GM12873 (cell line): ENCODE results near the gene RREB1.

Source experiments
- TF ChIP-seq, protein P1 (sequence below): IDR thresholded peaks from 2 replicates; pipeline ENCODE4 v1.5.1; 2012; ENCODE audit warnings: low read depth, mild to moderate bottlenecking, moderate library complexity, low read length, control low read depth; ENCODE audit not compliant: insufficient read depth; ENCODE audit errors: missing control alignments

RREB1 gene

DNA sequence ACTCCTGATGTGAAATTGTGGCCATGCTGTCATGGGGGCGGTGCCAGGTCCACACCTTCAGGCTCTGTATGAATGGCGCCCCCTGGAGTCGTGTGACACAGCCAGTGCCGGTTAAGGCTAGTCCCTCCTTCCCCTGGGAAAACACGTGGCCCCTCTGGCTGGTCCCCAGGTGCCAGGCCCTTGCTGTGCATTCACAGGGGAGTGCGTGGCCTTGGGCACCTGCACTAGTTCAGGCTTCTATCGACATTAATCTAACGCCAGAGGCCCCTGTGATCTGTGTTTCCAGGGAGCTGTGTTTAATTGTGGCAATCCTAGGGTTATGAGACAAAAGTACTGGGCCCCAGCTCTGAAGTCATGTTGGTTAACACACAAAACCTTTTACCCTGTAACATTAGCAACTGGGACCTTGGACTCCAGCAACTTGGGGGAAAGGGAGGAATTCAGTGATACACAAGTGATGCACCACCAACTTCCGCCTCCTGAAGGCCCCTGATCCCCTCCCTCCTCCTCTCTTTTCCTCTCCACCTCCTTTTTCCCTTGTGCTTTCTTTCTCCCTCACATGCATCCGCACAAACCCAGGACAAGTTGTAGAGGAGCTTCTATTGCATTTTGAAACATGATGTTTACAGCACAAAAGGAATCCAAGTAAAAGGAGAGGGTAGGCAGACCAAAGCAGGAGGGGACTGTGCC, 131.3 kb downstream of the RREB1 start:
- TF ChIP-seq, protein P1, sequence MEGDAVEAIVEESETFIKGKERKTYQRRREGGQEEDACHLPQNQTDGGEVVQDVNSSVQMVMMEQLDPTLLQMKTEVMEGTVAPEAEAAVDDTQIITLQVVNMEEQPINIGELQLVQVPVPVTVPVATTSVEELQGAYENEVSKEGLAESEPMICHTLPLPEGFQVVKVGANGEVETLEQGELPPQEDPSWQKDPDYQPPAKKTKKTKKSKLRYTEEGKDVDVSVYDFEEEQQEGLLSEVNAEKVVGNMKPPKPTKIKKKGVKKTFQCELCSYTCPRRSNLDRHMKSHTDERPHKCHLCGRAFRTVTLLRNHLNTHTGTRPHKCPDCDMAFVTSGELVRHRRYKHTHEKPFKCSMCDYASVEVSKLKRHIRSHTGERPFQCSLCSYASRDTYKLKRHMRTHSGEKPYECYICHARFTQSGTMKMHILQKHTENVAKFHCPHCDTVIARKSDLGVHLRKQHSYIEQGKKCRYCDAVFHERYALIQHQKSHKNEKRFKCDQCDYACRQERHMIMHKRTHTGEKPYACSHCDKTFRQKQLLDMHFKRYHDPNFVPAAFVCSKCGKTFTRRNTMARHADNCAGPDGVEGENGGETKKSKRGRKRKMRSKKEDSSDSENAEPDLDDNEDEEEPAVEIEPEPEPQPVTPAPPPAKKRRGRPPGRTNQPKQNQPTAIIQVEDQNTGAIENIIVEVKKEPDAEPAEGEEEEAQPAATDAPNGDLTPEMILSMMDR, result peak; percentile 80

DNA sequence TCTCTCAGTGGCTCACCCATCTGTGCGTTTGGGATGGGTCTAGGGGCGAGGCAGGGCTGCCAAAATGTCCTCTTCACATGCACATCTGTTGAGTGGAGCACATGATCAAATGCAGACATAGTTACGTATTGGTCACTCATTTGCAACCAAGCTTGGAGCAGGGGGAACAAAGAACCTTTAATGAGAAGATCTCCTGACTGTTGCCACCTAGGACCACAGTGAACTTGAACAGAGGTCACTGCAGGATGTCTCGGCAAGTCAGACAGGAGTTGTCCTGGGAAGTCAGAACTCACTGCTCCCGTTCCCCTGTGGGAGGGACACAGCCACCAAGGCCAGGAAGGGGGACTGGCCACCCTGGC, 131.8 kb downstream of the RREB1 start:
- TF ChIP-seq, protein P1, result no peak

DNA sequence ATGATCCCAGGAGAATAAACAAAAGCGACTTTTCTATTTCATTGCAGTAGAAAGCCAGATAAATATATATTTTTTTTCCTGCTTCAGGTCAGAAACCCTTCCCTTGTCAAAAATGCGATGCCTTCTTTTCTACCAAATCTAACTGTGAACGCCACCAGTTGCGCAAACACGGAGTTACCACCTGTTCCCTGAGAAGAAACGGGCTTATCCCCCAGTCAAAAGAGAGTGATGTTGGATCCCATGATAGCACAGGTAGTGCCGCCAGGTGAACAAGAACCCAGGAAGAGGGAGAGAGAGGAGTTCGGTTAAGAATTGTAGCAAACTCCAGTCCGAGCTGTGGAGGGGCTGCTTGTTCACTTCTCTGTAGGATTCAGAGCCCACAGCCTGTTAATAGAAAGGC, 132.6 kb downstream of the RREB1 start:
- TF ChIP-seq, protein P1, result no peak

DNA sequence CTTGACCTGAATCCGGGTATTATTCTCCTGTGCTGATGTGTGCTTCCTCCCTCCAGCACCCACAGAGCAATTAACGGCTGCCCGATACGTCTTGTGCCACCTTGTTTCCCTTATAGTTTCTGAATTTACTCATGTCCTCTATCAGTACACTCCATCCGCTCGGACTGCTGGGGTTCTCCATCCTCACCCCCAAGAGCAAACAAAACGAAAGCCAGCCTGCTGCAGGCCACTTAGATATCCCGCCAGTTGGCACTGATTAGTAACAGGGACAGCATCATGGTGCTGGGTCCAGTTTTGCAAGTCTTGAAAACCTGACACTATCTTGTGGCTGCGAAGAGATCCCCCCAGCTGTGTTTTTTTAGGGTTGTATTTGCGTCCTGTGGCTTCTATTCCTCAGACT, 133.4 kb downstream of the RREB1 start:
- TF ChIP-seq, protein P1, result no peak

DNA sequence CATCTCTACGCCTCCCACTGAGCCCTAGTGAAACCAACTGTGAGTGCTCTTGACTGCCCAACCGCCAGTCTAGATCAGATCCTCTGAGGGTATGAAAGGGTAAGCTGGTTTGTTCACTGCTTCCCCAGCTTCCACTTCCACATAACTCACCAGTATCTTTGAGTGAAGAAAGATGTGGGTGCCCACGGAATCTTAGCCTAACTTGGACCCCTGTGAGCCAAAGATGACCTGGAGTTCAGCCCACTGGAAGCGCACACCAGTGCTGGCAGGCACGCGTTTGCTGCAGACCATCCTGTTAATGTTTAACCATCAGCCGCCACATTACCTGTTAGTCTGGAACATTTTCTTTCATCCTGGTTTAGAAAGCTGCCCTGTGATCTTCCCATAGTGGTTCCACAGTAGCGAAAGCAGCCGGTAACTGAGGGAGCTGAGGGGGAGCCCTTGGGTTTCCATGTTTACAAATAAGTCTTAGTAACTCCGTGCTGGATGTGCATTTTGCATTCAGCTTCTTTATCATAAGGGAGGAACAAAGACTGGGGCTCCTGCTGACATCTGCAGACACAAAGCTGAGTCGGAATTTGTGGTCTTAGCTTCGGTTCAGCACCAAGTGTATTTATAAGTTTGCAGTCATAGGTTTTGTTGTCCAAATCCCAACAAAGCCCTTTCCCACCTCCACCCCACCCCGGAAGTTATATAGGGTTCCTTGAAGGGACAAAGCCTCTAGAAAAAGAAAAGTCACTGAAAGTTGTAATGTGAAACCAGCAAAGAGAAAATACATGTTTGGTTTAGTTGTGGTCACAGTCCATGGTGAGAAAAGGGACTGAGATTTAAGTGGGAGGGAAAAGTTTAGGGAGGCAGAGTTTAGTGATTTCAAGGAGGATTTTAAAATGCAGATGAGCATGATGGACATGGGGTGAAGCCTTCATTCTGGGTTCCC, 134.2 kb downstream of the RREB1 start:
- TF ChIP-seq, protein P1, result no peak

DNA sequence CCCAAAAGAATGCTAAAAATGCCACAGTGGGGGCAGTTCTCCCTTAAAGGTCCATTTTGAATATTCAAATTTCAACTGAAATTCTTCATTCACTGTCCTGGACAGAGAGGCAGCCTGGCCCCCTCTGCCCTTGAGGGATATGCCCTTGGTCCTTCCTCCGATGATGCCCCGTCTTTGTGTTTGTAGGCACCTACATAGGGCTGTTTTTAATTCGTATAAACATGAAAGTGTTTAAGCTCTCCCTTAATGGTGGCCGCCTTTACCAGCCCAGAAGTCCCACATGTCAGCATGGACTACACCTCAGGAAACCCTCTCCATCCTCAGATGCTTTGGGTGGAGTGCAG, 135.0 kb downstream of the RREB1 start:
- TF ChIP-seq, protein P1, result no peak

DNA sequence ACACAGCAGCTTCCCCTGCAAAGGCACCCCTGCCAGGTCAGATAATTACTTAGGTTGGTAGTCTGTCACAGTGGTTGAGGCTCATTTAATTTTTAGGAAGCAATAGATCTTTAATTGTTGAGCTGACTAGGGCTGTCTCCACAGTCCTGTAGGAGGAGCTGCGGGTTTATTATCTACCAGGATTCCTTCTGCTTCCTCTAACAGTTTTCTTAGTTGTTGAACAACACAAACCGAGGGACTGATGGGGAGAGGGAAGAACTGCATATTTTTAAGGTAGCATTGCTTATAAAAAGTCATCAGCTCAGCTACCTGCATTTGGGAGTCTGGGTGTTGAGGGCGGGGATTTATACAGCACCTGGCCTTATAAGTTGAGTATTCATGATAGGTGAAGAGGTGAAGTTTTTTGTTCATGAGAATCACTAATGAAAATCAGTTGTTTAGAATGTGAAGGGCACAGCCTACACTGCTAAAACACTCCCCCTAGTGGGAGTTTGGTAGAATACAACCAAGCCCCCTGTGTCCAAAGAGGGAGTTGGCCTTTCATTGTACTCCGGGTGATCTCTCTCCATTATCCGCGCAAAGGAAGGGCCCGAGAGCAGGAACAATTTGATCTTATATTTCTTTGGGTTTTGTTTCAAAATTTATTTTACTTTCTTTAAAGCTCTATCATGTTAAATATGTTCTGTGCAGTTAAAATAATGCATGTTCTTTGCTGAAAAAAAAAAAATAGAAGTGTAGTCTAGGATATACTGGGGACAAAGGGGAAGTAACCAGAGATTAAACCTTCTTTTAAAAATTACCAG, 135.6 kb downstream of the RREB1 start:
- TF ChIP-seq, protein P1, result peak; percentile 88
